NCI-H1417 (cell line): Measurements from ENCODE around the gene KMT2A.
"Not testable (repeated sequence)": the region's sequence is repeated elsewhere in the genome, so short reads cannot be mapped to it uniquely, and the experiment has no call there.

Experiments used
- DNase-seq, 3 experiments: peaks; one replicate each; lab custom pipeline; 2025; lab: John Stamatoyannopoulos, UW

The KMT2A gene

GRCh38 chr11:118434553-118435289 lies 1.6 kb upstream of the KMT2A start:
- DNase-seq = peak in 2 of 3 experiments; percentile 35 to 78

DNA sequence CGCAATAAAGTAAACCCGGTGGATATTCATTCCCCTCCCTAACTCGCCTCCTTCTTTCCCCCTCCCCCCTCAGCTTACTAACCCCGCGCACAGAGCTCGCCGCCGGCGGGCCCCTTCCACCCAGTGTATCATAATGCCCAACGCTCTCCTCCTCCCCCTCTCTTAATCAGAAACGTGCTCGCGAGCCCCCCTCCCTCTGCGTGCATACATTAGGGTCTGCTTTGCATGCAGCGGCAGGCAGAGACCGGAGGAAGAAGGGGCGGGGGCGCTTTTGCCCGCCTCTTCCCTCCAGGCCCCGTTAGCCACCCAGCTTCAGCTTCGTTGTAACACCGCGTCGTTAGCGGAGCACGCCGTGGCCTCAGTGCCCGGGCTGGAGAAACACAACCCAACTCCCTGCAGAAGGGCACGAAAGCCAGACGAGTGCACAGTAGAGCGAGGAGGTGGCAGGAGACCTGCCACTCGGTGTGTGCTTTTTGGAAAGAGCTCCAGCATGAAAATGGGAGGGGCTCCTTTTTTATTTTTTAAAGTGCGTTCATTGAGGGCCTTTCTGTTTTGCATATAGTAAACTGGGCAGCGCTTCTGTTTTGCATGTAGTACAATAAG lies 901 bp upstream of the KMT2A start:
- peak; percentile 86 to 97 (median 92) for DNase-seq

GRCh38 chr11:118436639-118437207 lies 431 bp downstream of the KMT2A start:
- DNase-seq = peak in 1 of 3 experiments; percentile 65

GRCh38 chr11:118437208-118438125 lies 1.2 kb downstream of the KMT2A start:
- peak; percentile 27 to 82 (median 80) for DNase-seq

GRCh38 chr11:118438314-118438931 lies 2.1 kb downstream of the KMT2A start:
- peak; percentile 15 to 69 (median 28) for DNase-seq

DNA sequence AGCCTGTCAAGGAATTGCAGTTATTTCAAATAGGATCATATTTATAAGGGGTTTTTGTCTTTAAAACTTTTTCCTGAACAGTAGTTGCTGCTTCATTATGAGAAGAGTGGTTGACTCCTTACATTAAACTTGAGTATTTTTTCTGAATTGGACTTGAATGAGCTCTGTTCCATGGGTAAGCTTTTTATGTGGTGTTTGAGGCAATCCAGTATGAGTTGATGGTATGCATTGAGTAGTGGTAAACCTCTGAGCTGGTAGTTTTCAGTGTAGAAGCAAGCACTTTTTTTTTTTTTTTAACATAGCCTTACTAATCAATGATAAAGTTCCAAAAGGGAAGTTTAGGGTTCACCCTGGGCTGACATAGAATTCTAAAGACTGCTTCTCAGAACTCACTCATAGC lies 3.4 kb downstream of the KMT2A start:
- DNase-seq = no peak

DNA sequence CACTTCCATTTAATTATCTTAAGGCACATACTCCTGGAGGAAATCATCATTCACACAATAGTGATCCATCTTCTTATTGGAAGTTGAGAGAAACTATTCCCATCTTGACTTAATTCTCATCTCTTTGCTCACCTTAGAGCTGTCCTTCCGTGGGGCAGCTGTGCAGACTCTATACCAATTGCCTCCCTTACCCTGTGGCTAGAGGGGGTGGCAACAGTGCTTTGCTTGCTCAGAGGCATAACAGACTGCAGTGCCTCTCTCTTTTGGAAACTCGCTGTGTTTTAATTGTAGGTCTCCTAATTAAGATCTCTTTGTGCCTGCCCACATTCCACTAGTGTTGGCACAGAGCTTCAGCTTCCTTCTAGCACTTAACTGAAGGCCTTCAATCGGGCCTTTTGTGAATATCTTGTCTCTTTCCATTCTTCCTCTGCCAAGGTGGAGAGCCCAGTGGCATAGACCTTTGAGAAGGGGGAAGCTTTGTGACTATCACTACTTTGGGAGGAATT lies 5.5 kb downstream of the KMT2A start:
- DNase-seq = no peak

DNA sequence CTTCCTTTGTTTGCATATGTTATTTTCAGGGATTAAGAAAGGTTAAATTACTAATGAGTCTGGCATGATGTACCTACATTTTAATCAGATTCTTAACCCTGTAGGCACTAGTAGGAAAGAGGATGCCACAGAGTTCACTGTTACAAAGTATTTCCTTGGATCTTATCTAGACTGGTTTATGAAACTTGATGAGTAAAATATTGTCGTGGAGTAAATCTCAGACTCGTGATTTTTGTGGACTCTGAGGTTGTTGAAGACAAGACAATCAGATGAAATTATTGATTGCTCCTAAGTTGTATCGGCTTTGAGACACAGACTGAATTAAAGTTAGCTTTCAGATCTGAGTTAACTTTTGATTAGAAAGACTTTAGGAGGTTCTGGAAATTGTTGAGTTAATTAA lies 6.0 kb downstream of the KMT2A start:
- no peak for DNase-seq

GRCh38 chr11:118442908-118443589 lies 6.8 kb downstream of the KMT2A start:
- DNase-seq = peak in 1 of 3 experiments; percentile 9

DNA sequence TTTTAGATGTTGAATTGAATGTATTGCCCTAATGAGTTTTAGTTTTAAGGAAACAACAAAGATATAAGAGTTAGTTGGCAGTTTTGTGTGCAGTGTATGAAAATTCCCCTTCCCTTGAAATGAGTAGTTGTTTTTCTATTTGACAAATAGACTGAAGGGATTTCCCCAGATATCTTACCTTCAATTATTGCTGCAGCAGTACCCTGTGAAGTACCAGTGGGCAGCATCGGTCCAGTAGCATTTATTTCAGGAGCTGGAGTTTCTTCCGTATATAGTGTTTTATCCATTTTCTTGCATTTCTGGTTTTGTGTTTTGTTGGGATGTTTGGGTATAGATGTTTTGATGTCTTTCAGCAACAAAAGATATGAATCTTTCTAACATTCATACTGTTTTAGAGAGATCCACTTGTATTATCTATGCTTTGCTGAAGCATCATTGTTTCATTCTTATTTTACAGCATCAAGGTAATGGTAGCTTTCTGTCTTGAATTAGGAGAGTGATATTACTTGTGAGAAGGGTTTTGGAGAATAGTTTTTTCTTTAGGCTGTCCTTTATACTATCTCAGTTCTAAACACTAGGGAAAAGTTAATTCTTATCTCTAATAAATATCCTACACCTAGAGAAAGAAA lies 7.4 kb downstream of the KMT2A start:
- DNase-seq = no peak

GRCh38 chr11:118447423-118447822 lies 11.1 kb downstream of the KMT2A start:
- DNase-seq = no peak

DNA sequence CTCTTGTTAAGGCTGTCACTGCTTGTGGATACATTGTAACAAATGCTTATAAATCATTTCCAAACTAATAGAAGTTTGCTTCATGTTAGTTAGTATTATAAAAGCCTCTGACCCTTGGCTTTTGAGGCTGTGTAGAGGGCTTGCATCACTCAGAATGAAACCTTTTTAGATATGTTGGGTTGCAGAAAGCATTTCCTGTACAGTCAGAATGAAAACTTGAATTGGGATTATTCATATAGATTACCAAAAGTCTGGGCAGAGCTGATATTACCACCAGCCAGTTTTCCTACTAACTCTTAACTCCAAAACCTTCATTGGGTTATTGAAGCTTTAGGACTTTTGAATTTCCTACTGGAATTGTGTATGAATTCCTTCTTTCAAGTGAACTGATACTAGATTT lies 12.0 kb downstream of the KMT2A start:
- DNase-seq = no peak

GRCh38 chr11:118449316-118449918 lies 13.1 kb downstream of the KMT2A start:
- no peak for DNase-seq

GRCh38 chr11:118450451-118450850 lies 14.2 kb downstream of the KMT2A start:
- no peak for DNase-seq

GRCh38 chr11:118462178-118462577 lies 25.9 kb downstream of the KMT2A start:
- DNase-seq = no peak

DNA sequence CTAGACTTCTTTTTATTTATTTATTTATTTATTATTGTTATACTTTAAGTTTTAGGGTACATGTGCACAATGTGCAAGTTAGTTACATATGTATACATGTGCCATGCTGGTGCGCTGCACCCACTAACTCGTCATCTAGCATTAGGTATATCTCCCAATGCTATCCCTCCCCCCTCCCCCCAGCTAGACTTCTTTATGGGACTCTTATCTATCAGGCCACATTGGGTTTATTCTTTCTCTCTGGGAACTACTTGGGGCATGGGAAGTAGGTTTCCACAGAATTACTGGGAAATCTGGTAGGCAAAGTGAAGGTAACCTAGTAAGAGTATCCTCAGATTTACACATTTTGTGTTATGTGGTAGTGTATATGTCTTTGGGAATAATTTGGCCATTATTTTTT lies 32.7 kb downstream of the KMT2A start:
- not testable (repeated sequence) for DNase-seq

DNA sequence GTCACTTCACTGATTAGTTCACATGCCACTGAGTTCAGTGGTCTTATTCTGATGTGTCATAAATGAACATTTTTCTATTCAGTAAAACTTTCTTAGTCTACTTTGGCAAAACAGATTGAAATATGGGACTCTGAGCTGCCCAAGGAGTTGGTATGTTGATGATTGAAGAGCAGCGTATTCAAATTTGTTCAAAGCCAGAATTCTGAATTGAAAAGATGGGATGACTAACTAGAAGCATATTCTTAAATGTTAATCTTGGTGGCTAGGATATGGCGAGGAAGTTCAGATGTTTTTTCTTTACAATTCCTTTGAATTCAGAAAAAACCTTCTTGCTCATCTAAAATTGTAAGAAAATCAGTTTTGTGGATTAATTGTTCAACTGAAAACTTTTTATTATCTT lies 34.7 kb downstream of the KMT2A start:
- DNase-seq = no peak

- no peak for DNase-seq
Observed at GRCh38 chr11:118473537-118473936, 37.2 kb downstream of the KMT2A start.

DNA sequence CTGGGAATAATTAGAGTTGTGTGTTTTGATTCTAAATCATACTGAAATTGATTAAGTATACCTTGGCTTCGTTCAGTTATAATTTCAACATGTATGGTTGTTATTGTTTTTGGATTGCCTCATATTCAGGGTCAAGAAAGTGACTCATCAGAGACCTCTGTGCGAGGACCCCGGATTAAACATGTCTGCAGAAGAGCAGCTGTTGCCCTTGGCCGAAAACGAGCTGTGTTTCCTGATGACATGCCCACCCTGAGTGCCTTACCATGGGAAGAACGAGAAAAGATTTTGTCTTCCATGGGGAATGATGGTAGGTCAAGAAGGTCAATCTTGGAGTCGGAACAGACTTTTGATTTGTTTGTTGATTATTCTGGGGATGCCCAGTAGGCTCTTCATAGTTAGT lies 40.4 kb downstream of the KMT2A start:
- DNase-seq = no peak

DNA sequence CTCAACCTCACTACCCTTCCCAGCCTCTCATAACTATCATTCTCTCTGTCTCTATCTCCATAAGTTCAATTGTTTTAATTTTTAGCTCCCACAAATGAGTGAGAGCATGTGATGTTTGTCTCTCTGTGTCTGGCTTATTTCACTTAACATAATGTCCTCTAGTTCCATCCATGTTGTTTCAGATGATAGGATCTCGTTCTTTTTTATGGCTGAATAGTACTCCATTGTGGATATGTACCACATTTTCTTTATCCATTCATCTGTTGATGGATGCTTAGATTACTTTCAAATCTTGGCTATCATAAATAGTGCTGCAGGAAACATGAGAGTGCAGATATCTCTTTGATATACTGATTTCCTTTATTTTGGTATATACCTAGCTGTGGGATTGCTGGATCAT lies 44.9 kb downstream of the KMT2A start:
- DNase-seq = not testable (repeated sequence)
